GM12891 (cell line): Measurements from ENCODE around the gene TP53BP2.
"Not testable (repeated sequence)": the region's sequence is repeated elsewhere in the genome, so short reads cannot be mapped to it uniquely, and the experiment has no call there.

Experiments
- DNase-seq: peaks from one replicate; pipeline ENCODE4 v3.0.0; 2011; ENCODE audit warnings: low spot score; ENCODE audit not compliant: insufficient read length
- FAIRE-seq: peaks from 2 replicates; lab custom pipeline; 2011; peaks lifted over from hg19 to GRCh38; lab: Jason Lieb, UNC
- PAX5 ChIP-seq: IDR thresholded peaks from 2 replicates; pipeline ENCODE4 v1.6.1; 2011; ENCODE audit warnings: low read length, moderate library complexity, mild to moderate bottlenecking; ENCODE audit not compliant: insufficient read depth, severe bottlenecking
- POLR2A ChIP-seq: IDR thresholded peaks from 2 replicates; pipeline ENCODE4 v1.6.1; 2011; ENCODE audit warnings: low read depth, low read length, control low read depth
- POLR2AphosphoS5 ChIP-seq: IDR thresholded peaks from 2 replicates; pipeline ENCODE4 v1.6.1; 2011; ENCODE audit warnings: low read depth, low read length, control low read depth
- POU2F2 ChIP-seq: IDR thresholded peaks from 2 replicates; pipeline ENCODE4 v1.6.1; 2011; ENCODE audit warnings: low read depth, mild to moderate bottlenecking, control low read depth, low read length, moderate library complexity
- SPI1 ChIP-seq: IDR thresholded peaks from 2 replicates; pipeline ENCODE4 v1.6.1; 2011; ENCODE audit warnings: low read depth, low read length, control low read depth
- TAF1 ChIP-seq: IDR thresholded peaks from 2 replicates; pipeline ENCODE4 v1.6.1; 2011; ENCODE audit warnings: low read depth, low read length, control low read depth

The TP53BP2 gene

DNA sequence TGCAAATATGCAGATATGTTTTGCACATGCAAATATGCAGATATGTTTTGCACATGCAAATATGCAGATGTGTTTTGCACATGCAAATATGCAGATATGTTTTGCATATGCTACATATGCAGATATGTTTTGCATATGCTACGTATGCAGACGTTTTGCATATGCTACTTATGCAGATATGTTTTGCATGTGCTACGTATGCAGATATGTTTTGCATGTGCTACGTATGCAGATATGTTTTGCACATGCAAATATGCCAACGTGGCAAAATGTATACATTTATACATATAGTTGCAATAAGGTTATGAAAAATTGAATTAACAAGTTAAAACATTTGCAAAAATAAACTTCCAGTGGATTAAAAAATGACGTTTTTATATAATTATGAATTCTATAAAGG is 30.8 kb upstream of the TP53BP2 start:
- TF ChIP-seq POU2F2 (no peak), PAX5 (no peak), POLR2AphosphoS5 (no peak), TAF1 (no peak), POLR2A (no peak), SPI1 (no peak)
- FAIRE-seq, result peak; percentile 77
- DNase-seq, result no peak

DNA sequence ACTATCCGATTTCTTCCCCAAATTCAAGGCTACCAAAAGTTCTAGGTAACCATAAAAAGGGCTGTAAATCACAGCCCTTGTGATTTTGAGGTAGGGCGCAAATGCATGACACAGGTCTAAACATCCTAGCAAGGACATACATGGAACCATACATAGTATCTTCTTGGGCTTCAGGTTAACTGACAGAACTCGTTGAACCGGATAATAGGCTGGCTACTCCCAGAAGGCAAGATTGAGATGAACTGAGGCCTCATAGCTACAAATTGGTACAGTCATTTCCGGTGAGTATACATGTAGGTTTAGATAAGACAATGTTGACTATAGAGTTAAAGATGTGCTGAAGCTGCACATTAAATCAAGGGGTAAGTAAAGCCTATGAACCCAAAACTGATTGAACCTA is 27.3 kb upstream of the TP53BP2 start:
- no peak for FAIRE-seq
- DNase-seq, result no peak
- TF ChIP-seq SPI1, result no peak

DNA sequence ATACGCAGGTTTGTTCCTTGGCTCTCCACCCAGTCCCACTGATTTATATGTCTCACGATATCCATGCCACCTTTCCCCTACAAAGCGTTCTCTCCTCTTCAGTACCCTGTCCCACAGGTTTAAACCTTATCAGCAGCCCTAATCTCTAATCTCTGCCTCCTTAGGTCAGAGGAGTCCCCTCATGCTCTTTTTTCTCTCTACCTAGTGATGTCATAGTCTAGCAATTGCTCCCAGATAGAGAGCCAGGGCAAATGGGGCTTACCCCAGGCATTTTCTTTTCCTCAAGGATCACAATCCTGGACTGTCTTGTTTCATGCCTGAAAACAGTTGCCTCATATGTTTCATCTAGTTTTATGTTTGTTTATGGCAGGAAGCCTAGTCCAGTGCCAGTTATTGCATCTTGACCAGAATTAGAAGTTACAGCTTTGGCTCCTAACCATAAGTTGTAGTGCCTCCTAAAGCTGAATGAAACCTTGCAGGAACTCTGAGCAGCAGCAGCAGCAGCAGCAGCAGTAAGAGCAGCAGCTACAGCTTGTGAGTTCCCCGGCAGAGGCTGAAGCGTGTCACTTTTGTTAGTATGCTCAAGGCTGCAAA is 26.7 kb upstream of the TP53BP2 start:
- no peak for FAIRE-seq
- TF ChIP-seq POLR2AphosphoS5 (no peak), POLR2A (no peak), SPI1 (no peak), POU2F2 (no peak), PAX5 (no peak), TAF1 (no peak)
- no peak for DNase-seq

DNA sequence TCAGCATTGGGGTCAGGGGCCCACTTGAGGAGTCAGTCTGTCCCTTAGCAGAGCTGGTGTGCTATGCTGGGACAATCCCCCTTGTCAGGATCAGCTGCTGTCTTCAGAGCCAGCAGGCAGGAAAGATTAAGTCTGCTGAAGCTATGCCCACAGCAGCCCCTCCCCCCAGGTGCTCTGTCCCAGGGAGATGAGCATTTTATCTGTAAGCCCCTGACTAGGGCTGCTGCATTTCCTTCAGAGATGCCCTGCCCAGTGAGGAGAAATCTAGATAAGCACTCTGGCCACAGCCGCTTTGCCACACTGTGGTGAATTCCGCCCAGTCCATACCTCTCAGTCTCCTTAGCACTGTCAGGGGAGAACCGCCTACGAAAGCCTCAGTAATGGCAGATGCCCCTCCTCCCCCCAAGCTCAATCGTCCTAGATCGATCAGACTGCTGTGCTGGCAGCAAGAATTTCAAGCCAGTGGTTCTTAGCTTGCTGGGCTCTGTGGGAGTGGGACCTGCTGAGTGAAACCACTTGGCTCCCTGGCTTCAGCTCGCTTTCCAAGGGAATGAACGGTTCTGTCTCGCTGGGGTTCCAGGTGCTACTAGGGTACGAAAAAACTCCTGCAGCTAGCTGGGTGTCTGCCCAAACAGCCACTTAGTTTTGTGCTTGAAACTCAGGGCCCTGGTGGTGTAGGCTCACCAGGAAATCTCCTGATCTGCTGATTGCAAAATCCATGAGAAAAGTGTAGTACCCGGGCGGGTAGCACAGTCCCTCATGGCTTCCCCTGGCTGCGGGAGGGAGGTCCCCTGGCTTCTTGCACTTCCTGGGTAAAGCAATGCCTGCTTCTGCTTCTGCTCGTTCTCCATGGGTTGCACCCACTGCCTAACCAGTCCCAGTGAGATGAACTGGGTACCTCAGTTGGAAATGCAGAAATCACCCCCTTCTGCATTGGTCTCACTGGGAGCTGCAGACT is 25.1 kb upstream of the TP53BP2 start:
- DNase-seq (no peak), FAIRE-seq (no peak)
- TF ChIP-seq POLR2AphosphoS5 (no peak), SPI1 (no peak), POU2F2 (no peak)

DNA sequence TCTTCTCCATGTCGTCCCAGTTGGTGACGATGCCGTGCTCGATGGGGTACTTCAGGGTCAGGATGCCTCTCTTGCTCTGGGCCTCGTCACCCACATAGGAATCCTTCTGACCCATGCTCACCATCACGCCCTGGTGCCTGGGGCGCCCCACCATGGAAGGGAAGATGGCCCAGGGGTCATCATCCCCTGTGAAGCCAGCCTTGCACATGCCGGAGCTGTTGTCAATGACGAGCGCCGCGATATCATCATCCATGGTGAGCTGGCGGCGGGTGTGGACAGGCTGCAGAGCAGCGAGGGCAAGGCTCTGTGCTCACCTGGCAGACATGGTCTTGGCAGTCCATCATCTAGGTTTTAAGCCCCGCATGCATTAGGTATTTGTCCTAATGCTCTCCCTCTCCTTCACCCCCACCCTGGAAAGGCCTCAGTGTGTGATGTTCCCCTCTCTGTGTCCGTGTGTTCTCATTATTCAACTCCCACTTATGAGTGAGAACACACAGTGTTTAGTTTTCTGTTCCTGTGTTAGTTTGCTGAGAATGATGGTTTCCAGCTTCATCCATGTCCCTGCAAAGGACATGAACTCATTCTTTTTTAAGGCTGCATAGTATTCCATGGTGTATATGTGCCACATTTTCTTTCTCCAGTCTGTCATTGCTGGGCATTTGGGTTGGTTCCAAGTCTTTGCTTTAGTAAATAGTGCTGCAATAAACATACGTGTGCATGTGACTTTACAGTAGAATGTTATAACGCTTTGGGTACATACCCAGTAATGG is 19.0 kb upstream of the TP53BP2 start:
- not testable (repeated sequence) for FAIRE-seq, DNase-seq

DNA sequence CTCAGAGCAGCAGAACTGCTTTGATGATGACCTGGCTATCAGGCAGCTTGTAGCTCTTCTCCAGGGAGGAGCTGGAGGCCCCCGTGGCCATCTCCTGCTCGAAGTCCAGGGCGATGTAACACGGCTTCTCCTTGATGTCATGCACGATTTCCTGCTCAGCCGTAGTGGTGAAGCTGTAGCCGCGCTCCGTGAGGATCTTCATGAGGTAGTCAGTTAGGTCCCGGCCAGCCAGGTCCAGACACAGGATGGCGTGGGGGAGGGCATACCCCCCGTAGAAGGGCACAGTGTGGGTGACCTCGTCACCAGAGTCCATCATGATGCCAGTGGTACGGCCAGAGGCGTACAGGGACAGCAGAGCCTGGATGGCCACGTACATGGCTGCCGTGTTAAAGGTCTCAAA is 18.3 kb upstream of the TP53BP2 start:
- FAIRE-seq, result no peak
- no peak for DNase-seq
- TF ChIP-seq SPI1 (no peak), POLR2A (no peak), PAX5 (no peak), POLR2AphosphoS5 (no peak), POU2F2 (no peak), TAF1 (no peak)

DNA sequence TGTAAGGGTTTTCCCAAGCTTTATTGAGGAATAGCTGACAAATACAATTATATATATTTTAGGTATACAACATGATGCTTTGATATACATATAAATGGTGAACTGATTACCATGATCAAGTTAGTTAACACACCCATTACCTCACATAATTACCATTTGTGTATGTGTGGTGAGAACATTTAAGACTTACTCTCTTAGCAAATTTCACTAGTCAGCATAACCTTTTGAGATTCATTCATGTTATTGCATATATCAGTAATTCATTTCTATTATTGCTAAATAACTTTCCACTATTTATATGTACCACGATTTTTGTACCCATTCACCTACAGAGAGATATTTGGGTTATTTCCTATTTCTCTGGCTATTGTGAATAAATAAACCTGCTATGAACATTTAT is 16.2 kb upstream of the TP53BP2 start:
- DNase-seq, result no peak
- FAIRE-seq, result no peak
- TF ChIP-seq TAF1 (no peak), POLR2AphosphoS5 (no peak), PAX5 (no peak), SPI1 (no peak), POLR2A (no peak), POU2F2 (no peak)

DNA sequence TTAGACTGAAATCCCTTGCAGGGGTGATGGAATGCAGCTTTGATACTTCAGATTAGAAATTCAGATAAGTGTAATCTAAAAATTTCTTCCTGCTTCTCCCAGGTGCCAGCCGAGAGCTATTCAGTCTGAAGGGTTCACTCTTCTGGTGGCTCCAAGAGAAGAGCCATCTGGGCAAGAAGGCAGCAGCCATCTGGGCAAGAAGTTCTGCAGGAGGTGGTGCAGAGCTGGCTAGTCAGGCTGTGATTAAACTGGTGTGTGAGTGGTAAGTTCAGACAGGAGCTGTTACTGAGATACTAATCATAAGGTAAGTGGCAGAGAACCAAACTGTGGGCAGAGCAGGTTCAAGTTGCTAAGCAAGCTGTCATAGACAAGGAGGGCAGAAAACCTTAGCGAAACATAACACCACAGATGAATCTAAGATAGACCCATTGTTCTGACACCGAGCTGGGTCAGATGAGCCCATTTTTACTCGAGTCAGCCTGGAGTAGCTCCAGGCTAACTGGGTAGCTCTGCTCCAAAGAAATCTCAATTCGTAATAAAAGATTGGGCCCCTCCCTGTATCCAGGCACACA is 14.4 kb upstream of the TP53BP2 start:
- DNase-seq (no peak), FAIRE-seq (no peak)
- TF ChIP-seq POLR2A, result no peak
- TF ChIP-seq POLR2AphosphoS5, result no peak
- no peak for TF ChIP-seq TAF1
- TF ChIP-seq POU2F2, result no peak
- no peak for TF ChIP-seq SPI1
- TF ChIP-seq PAX5, result no peak

DNA sequence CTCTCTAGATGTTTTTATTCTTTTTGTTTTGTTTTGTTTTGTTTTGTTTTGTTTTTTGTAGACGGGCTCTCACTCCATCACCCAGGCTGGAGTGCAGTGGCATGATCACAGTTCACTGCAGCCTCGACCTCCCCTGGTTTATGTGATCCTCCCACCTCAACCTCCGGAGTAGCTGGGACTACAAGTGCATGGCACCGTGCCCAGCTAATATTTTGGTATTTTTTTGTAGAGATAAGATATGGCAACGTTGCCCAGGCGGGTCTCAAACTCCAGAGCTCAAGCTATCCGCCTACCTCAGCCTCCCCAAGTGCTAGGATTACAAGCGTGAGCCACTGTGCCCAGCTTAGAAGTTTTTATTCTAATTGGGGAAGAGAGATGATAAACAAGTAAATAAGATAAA is 13.3 kb upstream of the TP53BP2 start:
- no peak for TF ChIP-seq POLR2AphosphoS5
- TF ChIP-seq POU2F2, result no peak
- TF ChIP-seq PAX5, result no peak
- TF ChIP-seq TAF1, result no peak
- TF ChIP-seq POLR2A, result no peak
- TF ChIP-seq SPI1, result no peak
- no peak for DNase-seq
- FAIRE-seq, result no peak

DNA sequence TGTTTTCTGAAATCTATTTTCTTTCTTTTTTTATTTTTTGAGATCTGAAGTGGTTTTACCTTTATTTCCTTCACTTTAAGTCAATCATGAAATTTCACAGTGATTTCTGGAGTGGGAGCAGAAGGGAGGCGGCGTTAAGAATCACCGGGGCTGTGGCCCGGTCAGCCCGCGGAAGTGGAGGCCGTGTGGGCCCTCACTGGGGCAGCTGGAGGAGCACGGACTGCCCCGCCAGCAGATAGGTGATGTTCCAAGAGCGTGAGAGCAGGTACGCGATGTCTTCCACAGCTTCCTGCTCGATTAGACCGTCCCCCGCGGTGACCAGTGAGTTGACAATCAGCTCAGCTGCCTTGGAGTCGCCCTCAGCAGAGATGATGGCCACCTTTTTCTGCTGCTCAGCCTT is 10.6 kb upstream of the TP53BP2 start:
- FAIRE-seq, result no peak
- TF ChIP-seq PAX5 (no peak), SPI1 (no peak), TAF1 (no peak), POLR2AphosphoS5 (no peak)
- no peak for DNase-seq
